Measurements from ENCODE around the gene METTL8.

Gene METTL8

DNA sequence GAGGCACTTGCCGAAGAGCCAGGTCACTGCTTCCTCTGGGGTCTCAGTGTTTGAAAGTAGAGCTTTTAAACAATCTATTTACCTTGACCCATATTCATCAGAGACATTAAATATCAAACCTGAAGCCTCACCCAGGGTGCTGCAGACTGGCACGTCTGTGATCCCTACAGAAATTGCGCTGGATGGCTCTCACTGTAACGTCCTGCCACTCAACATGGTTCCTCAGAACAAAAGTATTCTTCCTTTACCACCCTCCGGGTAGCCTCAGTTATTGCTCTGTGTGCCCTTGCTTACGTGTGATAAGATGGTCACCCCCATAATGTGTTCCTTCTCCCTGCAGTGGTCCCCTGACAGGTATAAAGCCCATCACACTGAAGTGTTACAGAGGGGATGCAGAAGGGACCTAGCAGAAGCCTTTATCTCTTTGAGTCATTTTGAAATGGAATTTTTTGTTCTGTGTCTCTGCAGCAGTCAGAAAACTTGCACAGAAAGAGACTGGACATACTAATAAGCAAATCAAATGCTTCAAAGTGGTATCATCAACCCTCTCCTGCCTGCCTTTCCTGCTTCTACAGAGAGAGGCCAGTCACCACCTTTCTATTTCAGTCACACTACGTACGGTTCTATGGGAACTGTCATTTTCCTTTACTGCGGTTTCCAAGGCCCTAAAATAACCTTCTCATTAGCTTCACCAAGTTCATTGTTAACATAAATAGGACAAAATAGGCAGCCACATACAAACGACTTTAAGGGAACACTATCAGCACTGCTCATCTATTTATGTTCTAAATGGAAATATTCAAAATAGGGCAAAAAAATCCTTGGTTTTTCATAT is 86.8 kb downstream of the METTL8 start:
- no peak for DNase-seq

DNA sequence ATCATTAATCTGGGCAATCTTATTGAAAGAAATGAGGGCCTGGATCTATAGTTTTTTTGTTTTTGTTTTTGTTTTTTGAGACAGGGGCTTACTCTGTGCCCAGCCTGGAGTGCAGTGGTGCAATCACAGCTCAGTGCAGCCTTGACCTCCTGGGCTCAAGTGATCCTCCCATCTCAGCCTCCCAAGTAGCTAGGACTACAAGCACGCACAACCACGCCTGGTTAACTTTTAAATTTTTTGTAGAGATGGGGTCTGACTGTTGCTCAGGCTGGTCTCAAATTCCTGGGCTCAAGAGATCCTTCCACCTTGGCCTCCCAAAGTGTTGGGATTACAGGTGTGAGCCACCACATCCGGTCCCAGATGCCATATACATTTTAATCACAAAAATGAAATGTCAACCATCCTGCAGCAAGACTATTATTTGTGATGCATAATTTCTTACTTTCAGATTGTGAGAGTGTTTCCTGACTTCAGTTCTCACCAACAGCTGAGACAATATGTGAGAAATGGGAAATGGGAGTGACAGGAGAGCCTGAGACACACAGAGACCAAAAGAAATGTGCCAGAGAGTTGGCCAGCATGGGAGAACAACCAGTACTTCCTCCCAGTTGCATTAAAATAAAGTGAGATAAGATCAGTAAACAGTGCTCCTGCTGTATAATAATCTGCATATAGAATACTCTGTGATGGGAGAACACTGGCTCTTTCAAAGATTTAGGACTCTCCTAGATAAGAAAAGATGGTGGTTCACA is 87.6 kb downstream of the METTL8 start:
- no peak for DNase-seq

DNA sequence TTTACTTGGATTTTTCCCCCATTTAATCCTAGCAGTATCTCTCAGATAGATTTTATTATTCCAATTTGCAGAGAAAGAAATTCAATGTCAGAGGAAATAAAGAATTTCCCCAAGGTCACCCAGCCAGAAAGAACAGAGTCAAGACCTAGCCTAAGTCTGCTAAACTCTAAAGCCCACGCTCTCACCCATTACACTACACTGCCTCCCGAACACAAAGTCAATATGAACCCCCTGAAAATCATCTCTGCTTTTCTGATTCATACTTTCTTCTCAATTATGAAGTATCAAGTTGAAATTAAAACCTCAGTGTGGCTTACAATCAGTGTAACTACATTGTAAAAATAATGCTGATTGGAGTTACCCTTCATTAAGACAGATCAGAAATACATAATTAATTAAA is 89.6 kb downstream of the METTL8 start:
- DNase-seq, result no peak

DNA sequence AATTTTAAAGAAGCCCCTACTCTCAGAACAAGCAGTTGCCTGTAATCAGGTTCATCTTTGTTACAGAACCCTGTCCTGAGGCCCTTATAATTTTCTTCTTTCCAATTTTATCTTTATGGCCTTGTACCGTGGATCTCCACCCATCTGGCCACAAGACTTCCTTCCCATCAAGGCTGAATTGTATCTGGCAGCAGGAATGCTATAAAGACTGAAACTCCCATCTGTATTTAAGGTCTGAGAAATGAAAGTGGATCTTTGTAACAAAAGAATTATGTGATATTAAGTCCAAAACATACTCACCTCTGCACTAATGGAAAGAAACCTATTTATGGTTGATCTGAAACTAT is 91.8 kb downstream of the METTL8 start:
- no peak for DNase-seq

DNA sequence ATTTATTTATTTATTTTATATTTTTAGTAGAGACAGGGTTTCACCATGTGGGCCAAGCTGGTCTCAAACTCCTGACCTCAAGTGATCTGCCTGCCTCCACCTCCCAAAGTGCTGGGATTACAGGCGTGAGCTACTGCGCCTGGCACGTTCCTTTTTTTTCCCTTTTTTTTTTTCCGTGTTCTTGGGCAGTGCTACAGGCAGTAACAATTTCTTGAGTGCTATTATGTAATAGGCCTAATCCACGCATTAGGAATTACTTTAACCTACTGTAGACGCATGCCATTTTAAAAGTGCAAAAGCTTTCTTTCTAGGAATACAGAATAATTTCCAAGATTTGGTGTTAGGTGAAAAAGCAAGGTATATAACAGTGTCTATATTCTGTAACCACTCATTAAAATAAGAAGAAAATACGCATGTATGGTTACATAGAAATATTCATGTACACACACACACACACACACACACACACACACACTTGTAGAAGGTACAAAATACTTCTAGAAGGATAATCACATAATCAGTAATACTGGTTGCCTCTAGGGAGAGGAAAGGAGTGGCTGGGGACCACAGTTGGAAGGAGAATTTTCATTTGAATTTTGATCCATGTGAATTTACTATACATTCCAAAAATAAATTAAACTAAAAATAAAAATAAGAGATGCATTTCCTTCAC is 92.3 kb downstream of the METTL8 start:
- DNase-seq, result no peak

DNA sequence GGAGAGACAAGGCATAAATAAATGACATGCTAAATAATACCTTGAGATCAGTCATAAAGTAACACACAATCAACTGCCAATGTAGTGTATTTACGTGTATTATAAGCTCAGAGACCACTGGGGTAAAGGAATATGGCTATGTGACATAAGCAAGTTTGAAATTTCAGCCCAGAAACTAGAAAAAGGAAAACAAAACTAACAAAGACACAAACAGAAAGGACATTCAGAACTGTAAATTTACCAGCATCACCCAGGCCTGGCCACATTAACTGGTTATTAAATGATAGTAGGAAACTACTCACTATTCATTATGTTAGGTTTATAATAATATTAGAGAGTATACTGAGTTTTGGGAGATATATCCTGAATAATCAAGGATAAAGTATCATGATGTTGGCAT is 98.8 kb downstream of the METTL8 start:
- DNase-seq, result no peak

DNA sequence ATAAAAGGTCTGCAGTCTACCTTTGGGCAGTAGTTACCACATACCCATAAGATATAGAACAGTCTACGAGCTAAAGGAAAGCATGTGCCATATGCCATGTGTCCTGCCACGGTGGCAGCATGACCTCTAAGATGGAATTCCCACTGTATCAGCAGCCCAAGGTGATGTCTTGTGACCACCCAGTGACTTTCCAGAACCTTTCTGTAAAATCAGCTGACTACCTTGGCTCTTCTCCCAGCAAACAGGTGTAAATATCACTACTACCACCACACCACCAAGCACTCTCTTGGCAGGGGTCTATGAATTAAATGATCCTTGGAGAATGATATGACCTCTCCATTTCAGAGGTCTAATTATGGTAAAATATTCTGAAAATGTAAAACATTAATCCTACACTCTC is 99.6 kb downstream of the METTL8 start:
- no peak for DNase-seq

DNA sequence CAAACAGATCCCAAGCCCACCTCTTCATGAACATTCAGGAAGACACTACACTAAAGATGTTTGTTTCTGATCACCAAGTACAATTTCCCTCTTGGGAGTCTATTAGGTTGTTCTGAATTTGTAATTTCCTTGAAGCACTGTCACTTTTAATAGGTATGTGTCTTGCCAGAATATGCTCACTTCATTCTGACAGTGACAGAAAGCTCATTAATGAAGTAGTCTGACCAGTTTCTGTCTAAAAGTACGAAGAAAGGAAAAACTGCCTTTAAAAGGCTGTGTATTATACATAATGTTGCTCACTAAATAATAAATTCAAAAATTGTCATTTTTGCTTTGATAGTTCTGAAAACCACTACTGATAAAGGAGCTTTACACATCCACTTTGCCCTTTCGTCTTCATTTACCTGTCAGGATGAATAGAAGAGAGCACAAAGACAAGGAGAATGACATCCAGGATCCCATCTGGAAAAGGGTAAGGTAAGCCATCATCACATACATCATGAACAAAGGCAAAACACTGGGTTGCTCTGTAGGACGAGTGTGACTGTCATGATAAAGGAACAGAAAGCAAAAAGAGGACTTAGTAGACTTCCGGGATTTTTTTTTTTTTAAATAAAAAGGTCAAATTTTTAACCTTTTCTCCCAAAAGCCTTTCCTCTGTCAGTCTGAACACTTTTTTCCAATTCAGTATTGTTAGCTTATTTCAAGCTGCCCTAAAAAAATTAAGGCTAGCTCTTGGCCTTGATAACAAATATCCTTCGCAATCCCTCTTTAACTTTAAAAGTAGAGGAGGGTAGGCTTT is 103.4 kb downstream of the METTL8 start:
- no peak for DNase-seq

DNA sequence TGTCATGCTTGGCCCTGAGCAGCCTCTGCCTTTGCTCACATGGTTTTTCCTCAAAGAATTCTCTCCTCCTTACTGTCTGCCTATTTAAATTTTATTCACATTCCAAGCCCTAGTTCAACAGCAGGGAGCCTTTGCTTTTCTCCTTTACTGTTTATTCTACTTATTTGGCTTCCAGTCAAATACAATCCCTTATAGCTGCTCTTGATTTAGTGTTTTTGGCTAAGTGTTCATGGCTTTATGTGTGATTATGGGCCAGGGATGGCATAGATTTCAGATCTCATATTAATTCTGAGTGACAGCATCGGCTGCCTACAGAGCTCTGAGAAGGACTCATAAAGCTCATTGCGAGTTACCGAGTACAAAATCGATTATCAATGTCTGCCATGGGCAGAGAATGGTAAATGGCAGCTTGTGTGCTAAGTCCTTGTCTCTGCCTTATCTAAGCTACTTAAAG is 106.7 kb downstream of the METTL8 start:
- DNase-seq, result no peak

DNA sequence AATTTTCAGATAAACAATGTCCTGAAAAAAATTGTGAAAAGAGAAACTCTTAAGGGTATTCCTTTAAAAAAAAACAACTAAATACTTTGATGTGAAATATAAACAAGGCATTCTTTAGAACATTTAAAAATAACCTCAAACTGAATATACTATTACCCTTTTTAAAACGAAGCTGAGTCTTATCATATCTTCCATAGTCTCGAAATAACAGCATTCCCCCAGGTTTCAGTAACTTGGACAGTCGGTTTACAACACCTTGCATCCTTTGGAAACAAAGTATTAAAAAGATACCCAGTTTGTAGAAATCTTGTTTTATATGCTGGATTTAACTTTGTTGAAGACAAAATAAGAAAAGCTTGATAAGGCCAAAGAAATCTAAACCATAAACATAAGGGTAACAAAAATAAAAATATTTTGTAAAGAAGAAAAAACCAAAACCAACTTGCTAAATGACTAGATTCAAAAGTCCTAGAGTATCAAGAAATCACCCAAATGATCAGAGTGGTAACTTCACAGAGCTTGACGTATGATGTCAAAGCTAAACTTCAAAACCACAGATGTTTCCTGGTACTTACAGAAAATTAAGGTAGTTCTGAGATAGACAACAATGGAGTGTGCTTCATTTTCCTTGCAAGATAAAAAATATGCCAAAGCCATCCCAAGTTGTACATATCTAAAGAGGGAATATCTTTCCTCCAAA is 107.8 kb downstream of the METTL8 start:
- DNase-seq, result no peak

DNA sequence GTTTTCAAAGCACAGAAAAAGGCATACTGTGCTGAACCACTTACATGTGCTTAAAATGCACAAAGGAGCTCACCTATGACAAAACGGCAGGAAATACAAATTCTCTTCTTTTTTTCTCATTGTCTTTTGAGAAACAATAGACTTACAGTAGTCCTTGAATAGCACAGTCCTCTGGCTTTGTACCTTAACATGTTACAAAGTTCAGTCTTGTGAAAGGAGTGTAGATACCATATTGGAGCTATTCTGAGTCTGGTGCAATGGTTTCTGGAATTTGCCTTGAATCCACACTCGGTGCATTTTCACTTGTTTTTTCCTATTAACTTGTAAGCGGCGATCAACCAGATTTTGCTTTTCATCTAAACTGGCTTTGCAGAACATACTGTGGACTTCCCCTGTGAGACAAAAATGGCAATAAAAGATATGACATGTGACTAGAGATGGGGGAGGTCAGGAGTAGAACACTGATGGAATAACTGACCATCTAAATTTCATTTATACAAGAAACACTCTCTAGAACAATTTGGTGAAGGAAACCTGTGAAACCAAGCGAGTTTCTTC is 109.7 kb downstream of the METTL8 start:
- DNase-seq, result no peak

DNA sequence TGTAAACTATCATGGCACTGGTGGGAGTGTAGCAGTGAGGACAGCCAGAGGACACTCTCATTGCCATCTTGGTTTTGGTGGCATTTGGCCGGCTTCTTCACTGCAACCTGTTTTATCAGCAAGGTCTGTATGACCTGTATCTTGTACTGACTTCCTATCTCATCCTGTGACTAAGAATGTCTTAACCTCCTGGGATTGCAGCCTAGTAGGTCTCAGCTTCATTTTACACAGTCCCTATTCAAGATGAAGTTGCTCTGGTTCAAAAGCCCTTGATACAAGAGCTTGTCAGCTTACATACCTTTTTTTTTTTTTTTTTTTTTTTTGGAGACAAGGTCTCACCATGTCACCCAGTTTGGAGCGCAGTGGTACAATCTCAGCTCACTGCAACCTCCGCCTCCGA is 110.9 kb downstream of the METTL8 start:
- DNase-seq, result no peak

DNA sequence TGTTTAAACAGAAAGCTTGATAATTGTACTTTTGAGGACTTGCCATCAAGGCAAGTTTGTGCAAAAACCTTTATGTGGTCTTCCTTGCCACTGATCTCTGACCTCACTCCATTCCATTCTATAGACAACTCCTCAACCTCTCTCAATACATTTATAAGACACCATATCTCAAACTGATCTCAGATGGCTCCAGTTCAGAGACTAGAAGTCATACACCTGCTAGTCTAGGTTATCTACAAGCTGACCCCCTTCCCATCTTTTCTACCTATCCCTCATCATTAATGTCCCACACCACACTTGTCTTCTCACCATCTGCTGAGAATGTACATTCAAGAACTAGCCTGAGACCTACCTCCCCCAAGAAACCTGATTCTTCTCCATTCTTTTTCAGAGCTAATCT is 113.1 kb downstream of the METTL8 start:
- no peak for DNase-seq

DNA sequence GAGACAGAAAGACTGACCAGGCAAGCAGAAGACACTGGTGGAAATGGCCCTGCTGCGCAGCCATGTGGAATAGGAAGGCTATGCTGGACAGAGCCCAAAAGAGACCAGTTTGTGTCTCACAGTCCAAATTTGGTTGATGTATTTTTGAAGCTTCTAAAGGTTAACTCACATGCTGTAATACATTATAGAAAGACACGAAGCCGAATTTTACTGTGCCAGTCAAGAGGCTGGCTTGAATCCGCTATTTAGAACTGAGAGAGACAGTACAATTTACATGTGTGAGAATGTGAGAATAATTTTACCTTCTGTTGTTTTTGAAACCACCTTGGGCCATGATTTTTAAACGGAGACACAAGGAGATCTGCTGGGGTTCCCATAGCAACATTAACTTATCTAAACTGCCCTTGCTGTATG is 113.6 kb downstream of the METTL8 start:
- no peak for DNase-seq

DNA sequence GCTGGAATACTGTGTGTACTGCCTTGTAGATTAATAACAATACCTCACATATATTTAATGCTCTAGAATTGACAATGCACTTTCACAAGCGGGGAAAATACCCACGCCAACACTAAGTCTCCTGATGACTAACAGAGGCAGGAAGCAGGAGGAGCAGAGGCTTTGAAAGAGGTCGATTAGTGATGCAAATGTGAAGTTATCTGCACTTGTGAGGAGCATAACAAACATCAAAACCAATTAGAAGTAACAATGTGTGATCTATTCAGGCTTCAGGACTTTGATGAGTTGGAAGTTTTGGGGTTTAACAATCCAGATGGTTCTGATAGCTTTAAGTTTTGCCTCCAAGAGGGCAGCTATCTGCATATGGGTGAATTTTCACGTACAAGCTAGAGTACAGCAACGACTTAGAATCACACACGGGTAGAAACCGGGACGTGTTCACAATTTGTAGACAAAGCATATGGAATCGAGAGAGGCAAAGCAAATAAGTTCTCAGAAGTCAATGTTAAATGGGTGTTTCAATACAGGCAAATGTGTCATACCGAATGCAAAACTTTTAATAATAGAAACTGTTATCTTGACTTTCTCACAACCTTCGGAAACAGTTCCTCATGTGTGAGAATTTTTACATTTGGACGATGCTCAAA is 114.5 kb downstream of the METTL8 start:
- peak in 2 of 56 donors; percentile 5 to 20 for DNase-seq

DNA sequence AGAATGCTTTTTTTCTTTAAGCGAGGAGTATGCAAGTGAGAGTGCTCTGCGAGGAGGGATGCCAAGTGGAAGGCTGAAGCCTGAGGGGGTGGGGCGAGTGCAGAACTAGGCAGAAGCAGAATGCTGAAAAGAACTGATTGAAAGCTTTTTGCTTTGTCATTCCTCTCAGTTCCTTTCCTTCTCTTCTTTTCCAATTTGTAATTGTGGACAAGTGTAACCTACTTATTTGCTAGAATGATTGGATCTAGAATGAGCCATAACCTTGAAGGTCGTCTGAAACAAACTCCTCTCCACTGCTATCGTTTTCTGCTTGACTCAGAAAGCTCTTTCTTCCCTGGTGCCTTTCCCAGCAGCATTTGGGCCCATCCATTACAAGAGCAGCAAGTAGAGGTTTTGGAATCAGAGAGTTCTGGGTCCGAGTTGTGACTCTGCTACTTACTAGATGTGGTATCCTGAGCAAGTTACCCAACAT is 115.3 kb downstream of the METTL8 start:
- peak in 48 of 56 donors; percentile 1 to 77 (median 38) for DNase-seq

DNA sequence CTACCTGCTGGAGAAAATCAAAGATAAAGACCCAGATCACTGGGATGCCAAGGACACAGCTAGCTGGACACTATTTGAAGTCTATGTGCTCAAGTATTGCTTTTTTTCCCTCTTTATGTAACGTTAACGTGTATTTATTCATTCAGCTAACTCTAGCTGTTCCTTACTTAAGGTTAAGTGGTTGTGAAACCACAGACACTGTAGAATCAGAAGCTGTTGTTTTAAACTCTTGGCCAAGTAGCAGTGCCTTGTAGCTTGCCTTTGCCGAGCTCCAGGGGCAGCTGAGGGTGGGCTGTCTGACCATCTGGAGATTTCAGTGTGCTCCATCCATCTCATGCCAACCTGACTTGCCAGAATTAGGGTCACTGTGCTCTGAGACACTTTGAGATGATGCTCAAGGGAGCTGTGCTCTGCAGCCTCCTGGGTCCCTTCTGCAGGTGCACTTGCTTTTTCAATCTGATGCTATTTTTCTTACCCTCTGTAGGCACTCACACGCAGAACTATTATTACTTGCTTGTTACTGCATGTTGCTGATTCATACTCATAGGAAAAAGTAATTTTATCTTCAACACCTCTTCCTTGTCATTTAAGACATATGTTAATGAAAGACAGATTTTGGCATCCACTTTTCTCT is 116.2 kb downstream of the METTL8 start:
- DNase-seq, result peak in 4 of 56 donors; percentile 1 to 22 (median 12)

DNA sequence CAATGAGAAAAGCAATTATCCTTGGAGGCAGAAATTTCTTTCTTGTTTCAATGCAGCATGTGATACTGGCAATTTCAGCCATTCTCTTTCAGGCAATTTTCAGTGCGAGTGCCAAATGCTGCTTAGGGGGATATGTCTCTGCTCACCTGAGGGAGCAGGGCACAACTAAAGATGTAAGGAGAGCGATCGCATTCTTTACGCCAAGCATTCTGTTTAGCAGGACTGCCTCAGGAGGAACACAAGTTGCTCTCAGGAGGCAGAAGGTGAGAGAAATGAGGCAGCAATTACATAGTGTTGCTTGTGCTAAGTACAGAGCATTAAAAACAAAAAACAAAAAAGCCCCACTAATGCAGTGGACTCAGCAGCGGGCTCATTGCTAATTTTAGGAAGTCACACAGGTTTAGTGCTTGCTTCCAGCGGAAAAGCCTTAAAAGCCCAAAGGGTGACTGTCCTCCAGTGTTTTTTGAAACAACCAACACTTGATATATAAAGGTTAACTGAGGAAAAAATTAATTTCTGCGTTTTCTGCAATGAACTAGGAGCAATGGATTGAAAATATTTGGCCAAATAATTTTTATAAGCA is 116.9 kb downstream of the METTL8 start:
- peak in 1 of 56 donors; percentile 5 for DNase-seq

DNA sequence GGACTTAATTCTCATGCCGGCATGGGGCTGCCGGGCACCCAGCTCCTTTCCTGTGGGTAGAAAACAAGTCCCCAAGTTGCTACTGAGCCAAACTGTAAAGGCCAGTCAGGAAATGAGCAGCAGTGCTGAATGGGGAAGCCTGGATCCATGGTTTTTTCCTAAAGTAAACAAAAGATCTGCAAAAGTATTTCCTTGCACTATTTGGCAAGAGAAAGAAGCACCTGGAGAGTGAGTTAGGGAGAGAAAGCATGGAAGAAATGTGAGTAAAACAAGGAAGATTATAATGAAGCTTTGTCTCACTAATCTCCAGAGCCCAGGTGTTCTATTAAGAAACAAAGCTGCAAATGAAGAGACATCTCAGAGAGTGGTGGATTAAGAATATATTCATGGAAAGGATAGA is 117.6 kb downstream of the METTL8 start:
- DNase-seq, result no peak

Measured in amygdala (tissue), 56 donors.